ENCODE results near the gene VSTM2B. TPM values are rescaled to one million over a fixed set of nuclear protein-coding genes. Genes with fewer than 3 reads are reported as not detected.

VSTM2B gene
- total RNA-seq, 1 experiment from 2014 or later, result not detected

- TF ChIP-seq, protein P1, sequence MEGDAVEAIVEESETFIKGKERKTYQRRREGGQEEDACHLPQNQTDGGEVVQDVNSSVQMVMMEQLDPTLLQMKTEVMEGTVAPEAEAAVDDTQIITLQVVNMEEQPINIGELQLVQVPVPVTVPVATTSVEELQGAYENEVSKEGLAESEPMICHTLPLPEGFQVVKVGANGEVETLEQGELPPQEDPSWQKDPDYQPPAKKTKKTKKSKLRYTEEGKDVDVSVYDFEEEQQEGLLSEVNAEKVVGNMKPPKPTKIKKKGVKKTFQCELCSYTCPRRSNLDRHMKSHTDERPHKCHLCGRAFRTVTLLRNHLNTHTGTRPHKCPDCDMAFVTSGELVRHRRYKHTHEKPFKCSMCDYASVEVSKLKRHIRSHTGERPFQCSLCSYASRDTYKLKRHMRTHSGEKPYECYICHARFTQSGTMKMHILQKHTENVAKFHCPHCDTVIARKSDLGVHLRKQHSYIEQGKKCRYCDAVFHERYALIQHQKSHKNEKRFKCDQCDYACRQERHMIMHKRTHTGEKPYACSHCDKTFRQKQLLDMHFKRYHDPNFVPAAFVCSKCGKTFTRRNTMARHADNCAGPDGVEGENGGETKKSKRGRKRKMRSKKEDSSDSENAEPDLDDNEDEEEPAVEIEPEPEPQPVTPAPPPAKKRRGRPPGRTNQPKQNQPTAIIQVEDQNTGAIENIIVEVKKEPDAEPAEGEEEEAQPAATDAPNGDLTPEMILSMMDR (IDR thresholded peaks at IDR 0.05; ENCODE audit: insufficient read depth in 1 of 2, low read depth in 1 of 2, low read length in 1 of 2, severe bottlenecking in 1 of 2, unreplicated experiment in 1 of 2), result no peak
- H3K4me3 ChIP-seq (ENCODE audit: low read depth, low read length), result no peak overlapping the region
- ChIA-PET CTCF (no interaction called here), POLR2A (no interaction called here)
- Mint-ChIP-seq H3K4me3 (ENCODE audit: unreplicated experiment) (no peak overlapping the region), H3K27me3 (ENCODE audit: insufficient read depth, unreplicated experiment) (no peaks in the 10 kb centered on the region), H3K4me1 (ENCODE audit: low read depth, unreplicated experiment) (no peaks in the 10 kb centered on the region), H3K9me3 (ENCODE audit: unreplicated experiment) (no peaks in the 10 kb centered on the region), H3K27ac (ENCODE audit: unreplicated experiment) (no peak overlapping the region), H3K36me3 (ENCODE audit: insufficient read depth, unreplicated experiment) (peaks cover 6% of the 10 kb centered on the region)
- intact Hi-C loops (cut with micrococcal nuclease; ENCODE audit: unreplicated experiment), result no loop called here
- no peak for DNase-seq
- no peaks in the 10 kb centered on the region for H3K27me3 ChIP-seq (replicated peaks; ENCODE audit: control insufficient read depth, insufficient read depth, low read length)
- BruUV-seq (replicated peaks), result no TSS peak
- H3K36me3 ChIP-seq (ENCODE audit: control insufficient read depth, insufficient read depth, low read length), result no peaks in the 10 kb centered on the region
- H3K9me3 ChIP-seq, result peaks cover 6% of the 10 kb centered on the region; the same call in 1 of the 2 replicates
- no peaks in the 10 kb centered on the region for H3K4me1 ChIP-seq
These were observed 1.4 kb upstream of the VSTM2B start for GRCh38 chr19:29524201-29524911.

GRCh38 chr19:29524912-29525831, 622 bp upstream of the VSTM2B start:
- no peak overlapping the region for H3K4me3 ChIP-seq (ENCODE audit: low read depth, low read length)
- Mint-ChIP-seq H3K4me3 (ENCODE audit: unreplicated experiment) (no peak overlapping the region), H3K27ac (ENCODE audit: unreplicated experiment) (no peak overlapping the region), H3K9me3 (ENCODE audit: unreplicated experiment) (no peaks in the 10 kb centered on the region), H3K4me1 (ENCODE audit: low read depth, unreplicated experiment) (no peaks in the 10 kb centered on the region), H3K27me3 (ENCODE audit: insufficient read depth, unreplicated experiment) (no peaks in the 10 kb centered on the region), H3K36me3 (ENCODE audit: insufficient read depth, unreplicated experiment) (peaks cover 6% of the 10 kb centered on the region)
- CTCF ChIA-PET, result no interaction called here
- H3K9me3 ChIP-seq, result peaks cover 6% of the 10 kb centered on the region; the same call in 1 of the 2 replicates
- no peaks in the 10 kb centered on the region for H3K27me3 ChIP-seq (replicated peaks; ENCODE audit: control insufficient read depth, insufficient read depth, low read length)
- BruUV-seq (replicated peaks), result no TSS peak
- intact Hi-C loops (cut with micrococcal nuclease; ENCODE audit: unreplicated experiment), result no loop called here
- no peak for DNase-seq
- no peaks in the 10 kb centered on the region for H3K36me3 ChIP-seq (ENCODE audit: control insufficient read depth, insufficient read depth, low read length)
- TF ChIP-seq, protein P1 (IDR thresholded peaks at IDR 0.05; ENCODE audit: insufficient read depth in 1 of 2, low read depth in 1 of 2, low read length in 1 of 2, severe bottlenecking in 1 of 2, unreplicated experiment in 1 of 2), result no peak
- POLR2A ChIA-PET, result no interaction called here
- H3K4me1 ChIP-seq, result no peaks in the 10 kb centered on the region

DNA sequence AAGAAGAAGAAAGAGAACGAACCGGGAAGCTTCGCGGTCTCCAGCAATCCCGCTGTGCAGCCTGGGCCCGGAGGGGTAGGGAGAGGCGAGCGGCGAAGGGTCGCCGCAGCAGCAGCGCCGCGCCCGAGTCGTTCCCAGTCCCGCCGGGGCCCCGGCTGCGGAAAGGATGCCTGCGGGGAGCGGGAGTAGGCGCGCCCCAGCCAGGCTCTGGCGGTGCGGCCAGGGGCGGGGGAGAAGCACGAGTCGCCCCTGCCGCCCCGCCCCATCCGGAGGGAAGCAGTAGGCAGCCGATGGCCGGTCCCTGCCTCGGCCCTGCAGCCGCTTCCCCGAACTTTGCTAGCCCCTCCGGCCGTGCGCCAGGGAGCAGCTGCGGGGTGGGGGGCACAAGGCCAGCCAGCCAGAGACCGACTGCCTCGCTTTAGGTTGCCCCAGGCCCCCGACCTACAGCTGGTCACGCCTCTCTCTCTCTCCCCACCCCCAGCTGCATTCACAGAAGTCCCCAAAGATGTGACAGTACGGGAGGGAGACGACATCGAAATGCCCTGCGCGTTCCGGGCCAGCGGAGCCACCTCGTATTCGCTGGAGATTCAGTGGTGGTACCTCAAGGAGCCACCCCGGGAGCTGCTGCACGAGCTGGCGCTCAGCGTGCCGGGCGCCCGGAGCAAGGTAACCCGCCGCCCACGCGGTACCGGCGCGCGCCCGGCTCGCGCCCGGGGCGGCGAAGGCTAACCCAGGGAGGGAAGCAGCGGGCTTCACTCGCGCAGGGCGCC, 1.1 kb downstream of the VSTM2B start:
- no TSS peak for BruUV-seq (replicated peaks)
- intact Hi-C loops (cut with micrococcal nuclease; ENCODE audit: unreplicated experiment), result no loop called here
- Mint-ChIP-seq H3K4me3 (ENCODE audit: unreplicated experiment) (no peak overlapping the region), H3K4me1 (ENCODE audit: low read depth, unreplicated experiment) (no peaks in the 10 kb centered on the region), H3K36me3 (ENCODE audit: insufficient read depth, unreplicated experiment) (peaks cover 6% of the 10 kb centered on the region), H3K27me3 (ENCODE audit: insufficient read depth, unreplicated experiment) (no peaks in the 10 kb centered on the region), H3K9me3 (ENCODE audit: unreplicated experiment) (no peaks in the 10 kb centered on the region), H3K27ac (ENCODE audit: unreplicated experiment) (no peak overlapping the region)
- Histone ChIP-seq H3K4me1 (no peaks in the 10 kb centered on the region), H3K9me3 (peaks cover 6% of the 10 kb centered on the region; the same call in 1 of the 2 replicates), H3K4me3 (ENCODE audit: low read depth, low read length) (no peak overlapping the region), H3K27me3 (replicated peaks; ENCODE audit: control insufficient read depth, insufficient read depth, low read length) (no peaks in the 10 kb centered on the region), H3K36me3 (ENCODE audit: control insufficient read depth, insufficient read depth, low read length) (no peaks in the 10 kb centered on the region)
- POLR2A ChIA-PET, result no interaction called here
- DNase-seq, result no peak
- CTCF ChIA-PET, result no interaction called here
- TF ChIP-seq, protein P1 (IDR thresholded peaks at IDR 0.05; ENCODE audit: insufficient read depth in 1 of 2, low read depth in 1 of 2, low read length in 1 of 2, severe bottlenecking in 1 of 2, unreplicated experiment in 1 of 2), result no peak

Data from Caco-2 (cell line).